Neural progenitor cell (in vitro differentiated cells): ENCODE measurements around the gene SNX12. TPM values are rescaled to one million over a fixed set of nuclear protein-coding genes. Genes with fewer than 3 reads are reported as not detected.
A peak's percentile ranks its signal among the peaks of the same experiment; 100 is the strongest.

Experiments
- DNase-seq: peaks from one replicate; pipeline ENCODE4 v3.0.0-alpha.2; 2016; ENCODE audit warnings: low spot score
- H2AFZ ChIP-seq: fragments of 200-600 bp; sonication (generic); replicated peaks from 2 replicates; pipeline ENCODE4 v1.6.1; 2016; ENCODE audit warnings: antibody characterized with exemption
- H3F3A ChIP-seq: fragments of 200-600 bp; sonication (generic); 2 replicates; pipeline ENCODE4 v1.6.1; 2016; ENCODE audit warnings: antibody characterized with exemption, low read depth
- H3K27ac ChIP-seq: fragments of 200-600 bp; sonication (generic); 2 replicates; pipeline ENCODE4 v1.5.1; 2016; ENCODE audit warnings: mild to moderate bottlenecking
- H3K27me3 ChIP-seq: fragments of 200-600 bp; sonication (generic); 2 replicates; pipeline ENCODE4 v1.6.1; 2016; ENCODE audit warnings: mild to moderate bottlenecking, moderate library complexity
- H3K36me3 ChIP-seq: fragments of 200-600 bp; sonication (generic); 2 replicates; pipeline ENCODE4 v1.5.1; 2016
- H3K4me1 ChIP-seq: fragments of 200-600 bp; sonication (generic); 2 replicates; pipeline ENCODE4 v1.6.1; 2016; ENCODE audit warnings: mixed run types
- H3K4me2 ChIP-seq: fragments of 200-600 bp; sonication (generic); 2 replicates; pipeline ENCODE4 v1.6.1; 2016
- H3K4me3 ChIP-seq: fragments of 200-600 bp; sonication (generic); 2 replicates; pipeline ENCODE4 v1.5.1; 2016
- H3K79me2 ChIP-seq: fragments of 200-600 bp; sonication (generic); 2 replicates; pipeline ENCODE4 v1.6.1; 2016; ENCODE audit warnings: low read depth
- H3K9ac ChIP-seq: fragments of 200-600 bp; sonication (generic); 2 replicates; pipeline ENCODE4 v1.6.1; 2016
- H3K9me3 ChIP-seq: fragments of 200-600 bp; sonication (generic); 2 replicates; pipeline ENCODE4 v1.5.1; 2016; ENCODE audit warnings: low read depth
- H4K20me1 ChIP-seq: fragments of 200-600 bp; sonication (generic); 2 replicates; pipeline ENCODE4 v1.6.1; 2016; ENCODE audit warnings: low read depth
- H3K27ac Mint-ChIP-seq: 3 replicates; pipeline ENCODE4 v1.8.0; 2021; ENCODE audit warnings: mixed read lengths
- H3K27me3 Mint-ChIP-seq: 2 replicates; pipeline ENCODE4 v1.8.0; 2022; ENCODE audit warnings: low read depth, mild to moderate bottlenecking, inconsistent platforms, moderate library complexity, mixed read lengths; ENCODE audit not compliant: insufficient read depth
- H3K36me3 Mint-ChIP-seq: 3 replicates; pipeline ENCODE4 v1.8.0; 2021; ENCODE audit warnings: mixed read lengths
- H3K4me1 Mint-ChIP-seq: 3 replicates; pipeline ENCODE4 v1.8.0; 2021; ENCODE audit warnings: mixed read lengths
- H3K4me3 Mint-ChIP-seq: 3 replicates; pipeline ENCODE4 v1.8.0; 2021; ENCODE audit warnings: mild to moderate bottlenecking, moderate library complexity, mixed read lengths
- H3K9me3 Mint-ChIP-seq: 3 replicates; pipeline ENCODE4 v1.8.0; 2020; ENCODE audit warnings: mixed read lengths
- CTCF ChIP-seq: fragments of 200-600 bp; sonication (generic); IDR thresholded peaks from 2 replicates; pipeline ENCODE4 v1.5.1; 2017; ENCODE audit warnings: antibody characterized with exemption, mild to moderate bottlenecking
- EZH2 ChIP-seq: fragments of 200-600 bp; sonication (generic); IDR thresholded peaks from 2 replicates; pipeline ENCODE4 v1.6.1; 2017; ENCODE audit warnings: antibody characterized with exemption, mild to moderate bottlenecking, moderate library complexity
- EZH2phosphoT487 ChIP-seq: fragments of 200-600 bp; sonication (generic); IDR thresholded peaks from 2 replicates; pipeline ENCODE4 v1.6.1; 2017; ENCODE audit warnings: antibody characterized with exemption
- total RNA-seq: library from RNA; depleted of rRNA; stranded (reverse); fragments of >200 nt; gene quantifications from 2 replicates; pipeline ENCODE4 v1.2.3, GENCODE V29; 2015; ENCODE audit warnings: low replicate concordance

The SNX12 gene
- total RNA-seq, 1 donor from 2014 or later = 58.1 TPM

- H3K27ac Mint-ChIP-seq = no peak overlapping the region
- Histone ChIP-seq H3K4me2 (no peak overlapping the region), H3K79me2 (no peaks in the 10 kb centered on the region), H4K20me1 (no peaks in the 10 kb centered on the region), H3K9me3 (no peaks in the 10 kb centered on the region), H3K27me3 (no peaks in the 10 kb centered on the region), H2AFZ (no peak overlapping the region), H3K27ac (no peak overlapping the region), H3F3A (no peaks in the 10 kb centered on the region), H3K4me3 (no peak overlapping the region), H3K9ac (no peak overlapping the region), H3K4me1 (no peaks in the 10 kb centered on the region), H3K36me3 (no peaks in the 10 kb centered on the region)
- TF ChIP-seq EZH2phosphoT487 (no peak), CTCF (no peak), EZH2 (no peak)
- no peaks in the 10 kb centered on the region for H3K36me3 Mint-ChIP-seq
- H3K9me3 Mint-ChIP-seq = no peaks in the 10 kb centered on the region
- no peak overlapping the region for H3K4me3 Mint-ChIP-seq
- no peaks in the 10 kb centered on the region for H3K27me3 Mint-ChIP-seq
- no peak for DNase-seq
- no peaks in the 10 kb centered on the region for H3K4me1 Mint-ChIP-seq
Measured at GRCh38 chrX:71082124-71082647, 14.1 kb upstream of the SNX12 start.

GRCh38 chrX:71081330-71082123 is 13.4 kb upstream of the SNX12 start:
- H3K36me3 ChIP-seq = no peaks in the 10 kb centered on the region
- no peaks in the 10 kb centered on the region for H3K9me3 Mint-ChIP-seq
- no peak overlapping the region for H3K4me2 ChIP-seq
- no peaks in the 10 kb centered on the region for H3K79me2 ChIP-seq
- H3K27me3 ChIP-seq = no peaks in the 10 kb centered on the region
- TF ChIP-seq EZH2 (no peak), EZH2phosphoT487 (no peak), CTCF (no peak)
- H3F3A ChIP-seq = no peaks in the 10 kb centered on the region
- H3K4me1 Mint-ChIP-seq = no peaks in the 10 kb centered on the region
- no peak overlapping the region for H3K27ac Mint-ChIP-seq
- no peaks in the 10 kb centered on the region for H3K4me1 ChIP-seq
- H3K27ac ChIP-seq = no peak overlapping the region
- H3K9me3 ChIP-seq = no peaks in the 10 kb centered on the region
- no peak overlapping the region for H3K4me3 ChIP-seq
- no peak for DNase-seq
- H3K27me3 Mint-ChIP-seq = no peaks in the 10 kb centered on the region
- no peaks in the 10 kb centered on the region for H4K20me1 ChIP-seq
- no peak overlapping the region for H3K4me3 Mint-ChIP-seq
- H3K36me3 Mint-ChIP-seq = no peaks in the 10 kb centered on the region
- no peak overlapping the region for H3K9ac ChIP-seq
- no peak overlapping the region for H2AFZ ChIP-seq

GRCh38 chrX:71070531-71070930 is 2.4 kb upstream of the SNX12 start:
- H3K4me1 Mint-ChIP-seq = peaks cover 5% of the 10 kb centered on the region
- H3K9ac ChIP-seq = no peak overlapping the region
- H3K27ac Mint-ChIP-seq = no peak overlapping the region
- no peaks in the 10 kb centered on the region for H3K9me3 ChIP-seq
- H3F3A ChIP-seq = peaks cover 26% of the 10 kb centered on the region
- peaks cover 4% of the 10 kb centered on the region for H3K27me3 Mint-ChIP-seq
- H3K4me3 Mint-ChIP-seq = no peak overlapping the region
- no peak overlapping the region for H3K27ac ChIP-seq
- DNase-seq = no peak
- H4K20me1 ChIP-seq = no peaks in the 10 kb centered on the region
- H3K4me1 ChIP-seq = peaks cover 4% of the 10 kb centered on the region
- no peak overlapping the region for H3K4me2 ChIP-seq
- no peaks in the 10 kb centered on the region for H3K9me3 Mint-ChIP-seq
- TF ChIP-seq EZH2 = no peak
- no peak for TF ChIP-seq CTCF
- TF ChIP-seq EZH2phosphoT487 = no peak
- H3K4me3 ChIP-seq = no peak overlapping the region
- peaks cover 22% of the 10 kb centered on the region for H3K79me2 ChIP-seq
- H3K36me3 Mint-ChIP-seq = peaks cover 2% of the 10 kb centered on the region
- no peaks in the 10 kb centered on the region for H3K36me3 ChIP-seq
- H3K27me3 ChIP-seq = no peaks in the 10 kb centered on the region
- H2AFZ ChIP-seq = peak overlapping the region; percentile 13
